Stomach (tissue), 9 donors: ENCODE results near the gene PTBP1. TPM values are rescaled to one million over a fixed set of nuclear protein-coding genes. Genes with fewer than 3 reads are reported as not detected.
A peak's percentile ranks its signal among the peaks of the same experiment; 100 is the strongest.
"Not testable (repeated sequence)": the region's sequence is repeated elsewhere in the genome, so short reads cannot be mapped to it uniquely, and the experiment has no call there.

Experiments
- DNase-seq, 2 donors: peaks; one replicate each; pipeline versions ENCODE4 v3.0.0 to v3.0.0-alpha.2; 2013 to 2019
- H3K27ac ChIP-seq, 5 donors: fragments of 200-600 bp in 4 of 5; sonication (generic) in 4 of 5; one replicate each; pipeline ENCODE4 v1.5.1; 2013 to 2019; ENCODE audit warnings: mild to moderate bottlenecking in 1 of 5, moderate library complexity in 1 of 5
- H3K27me3 ChIP-seq, 3 donors: fragments of 200-600 bp; sonication (generic); one replicate each; pipeline ENCODE4 v1.5.1; 2017 to 2019; ENCODE audit warnings: mixed run types in 1 of 3
- H3K36me3 ChIP-seq, 4 donors: fragments of 200-600 bp; sonication (generic); 1 replicate in 3 of 4; 2 replicates in 1 of 4; pipeline ENCODE4 v1.5.1; 2016 to 2019
- H3K4me1 ChIP-seq, 4 donors: fragments of 200-600 bp; sonication (generic); one replicate each; pipeline ENCODE4 v1.5.1; 2016 to 2019
- H3K4me3 ChIP-seq, 4 donors: fragments of 200-600 bp; sonication (generic) in 3 of 4; one replicate each; pipeline ENCODE4 v1.5.1; 2016 to 2019; ENCODE audit warnings: mild to moderate bottlenecking in 1 of 4
- H3K9me3 ChIP-seq, 4 donors: fragments of 200-600 bp; sonication (generic); one replicate each; pipeline ENCODE4 v1.5.1; 2016 to 2019
- CTCF ChIP-seq, 7 experiments: fragments of 450-650 bp in 4 of 7; fragments of 200-600 bp in 3 of 7; sonication (generic) in 3 of 7; IDR thresholded peaks; one replicate each; pipeline ENCODE4 v1.5.1; 2016 to 2019; ENCODE audit warnings: antibody characterized with exemption in 7 of 7, control low read depth in 2 of 7, mild to moderate bottlenecking in 1 of 7
- EP300 ChIP-seq: sonication (generic); formaldehyde crosslinking; IDR thresholded peaks from one replicate; pipeline ENCODE4 v1.6.1; 2017; ENCODE audit warnings: antibody characterized with exemption
- POLR2A ChIP-seq, 4 donors: fragments of 450-650 bp; IDR thresholded peaks; one replicate each; pipeline ENCODE4 v1.6.1; 2016; ENCODE audit warnings: antibody characterized with exemption in 4 of 4, control low read depth in 2 of 4, mild to moderate bottlenecking in 1 of 4, moderate library complexity in 1 of 4
- POLR2AphosphoS5 ChIP-seq, 3 donors: sonication (generic); formaldehyde crosslinking; IDR thresholded peaks; one replicate each; pipeline ENCODE4 v1.6.1; 2016; ENCODE audit warnings: antibody characterized with exemption in 3 of 3
- WGBS, 5 donors: extraction: QIAGEN DNeasy Blood & Tissue Kit in 3 of 5; methylation state at CpG; one replicate each; pipeline versions ENCODE4 v1.1.5 to v1.1.7; 2013 to 2018; 5-methylcytosine and 5-hydroxymethylcytosine counted together
- intact Hi-C: fragments of 100-400 bp; cut with DNase I; formaldehyde crosslinking; loops from one replicate; pipeline ENCODE4 v1.15.1; 2023; ENCODE audit warnings: low total_unique reads
- polyA plus RNA-seq, 3 donors: library from polyadenylated mRNA; stranded (reverse); fragments of 200-250 nt; gene quantifications; one replicate each; pipeline ENCODE4 v1.2.3, GENCODE V29; 2013
- total RNA-seq, 5 donors: library from RNA; depleted of rRNA; stranded (reverse); fragments of >200 nt; gene quantifications; one replicate each; pipeline versions ENCODE4 v1.1.0 to v1.2.3, GENCODE V29; 2014 to 2016
- donor health status: healthy with polysubstance abuse.
- donor health status: Bipolar disorder and iron deficiency.
- donor health status: healthy.

The PTBP1 gene
- total and polyA plus RNA-seq, 8 donors, result 74.8 to 539 (median 119) TPM

- DNase-seq, result no peak
- no peaks in the 10 kb centered on the region for H3K9me3 ChIP-seq
- 62 to 75% (median 66%) methylated on average over 8 to 55 of the region's 55 CpGs for WGBS, 5 donors
- TF ChIP-seq POLR2AphosphoS5 (IDR thresholded peaks at IDR 0.05) (no peak), CTCF (IDR thresholded peaks at IDR 0.05) (no peak), POLR2A (IDR thresholded peaks at IDR 0.05) (no peak)
- H3K27me3 ChIP-seq, result peaks cover 8 to 76% (median 35%) of the 10 kb centered on the region in 3 donors
- peak within 1 kb of the TSS; percentile 37 to 89 (median 77) for H3K27ac ChIP-seq
- intact Hi-C loops, result no loop called here
- H3K4me1 ChIP-seq, result peaks cover 13 to 39% (median 24%) of the 10 kb centered on the region in 4 donors
- H3K4me3 ChIP-seq, result peak within 1 kb of the TSS in 3 of 4 donors; percentile 6 to 16 (median 6)
- no peaks in the 10 kb centered on the region for H3K36me3 ChIP-seq
Observed at GRCh38 chr19:852136-853013, 55.1 kb downstream of the PTBP1 start, which contains the start of gene ELANE. Gene ELANE, plus strand, starts transcription at chr19:852303. Its CDS starts 26 bp downstream, at chr19:852329.

- H3K36me3 ChIP-seq, result no peaks in the 10 kb centered on the region
- TF ChIP-seq EP300 (no peak), CTCF (IDR thresholded peaks at IDR 0.05) (no peak), POLR2AphosphoS5 (IDR thresholded peaks at IDR 0.05) (no peak), POLR2A (IDR thresholded peaks at IDR 0.05) (no peak)
- H3K27me3 ChIP-seq, result peaks cover 8 to 72% (median 28%) of the 10 kb centered on the region in 3 donors
- DNase-seq, result no peak
- H3K4me3 ChIP-seq, result peak overlapping the region in 3 of 4 donors; percentile 6 to 16 (median 6)
- intact Hi-C loops, result no loop called here
- H3K9me3 ChIP-seq, result no peaks in the 10 kb centered on the region
- peaks cover 13 to 32% (median 24%) of the 10 kb centered on the region in 4 donors for H3K4me1 ChIP-seq
- WGBS, 5 donors, result 25 to 54% (median 36%) methylated on average over 10 to 65 of the region's 67 CpGs
- no peak overlapping the region for H3K27ac ChIP-seq
Observed at GRCh38 chr19:853014-853585, 55.8 kb downstream of the PTBP1 start.

- peaks cover 8 to 72% (median 27%) of the 10 kb centered on the region in 3 donors for H3K27me3 ChIP-seq
- H3K4me1 ChIP-seq, result peaks cover 13 to 27% (median 24%) of the 10 kb centered on the region in 4 donors
- WGBS, 5 donors, result 71 to 82% (median 76%) methylated on average over 8 to 12 of the region's 17 CpGs
- H3K27ac ChIP-seq, H3K36me3 ChIP-seq, DNase-seq, intact Hi-C loops, H3K9me3 ChIP-seq, H3K4me3 ChIP-seq: not testable (repeated sequence)
Observed at GRCh38 chr19:853614-854220, 56.5 kb downstream of the PTBP1 start.

- TF ChIP-seq POLR2AphosphoS5 (IDR thresholded peaks at IDR 0.05), result no peak
- no peak for TF ChIP-seq EP300
- no peak for TF ChIP-seq POLR2A (IDR thresholded peaks at IDR 0.05)
- TF ChIP-seq CTCF (IDR thresholded peaks at IDR 0.05), result no peak
- Histone ChIP-seq H3K4me1 (peaks cover 14 to 31% (median 27%) of the 10 kb centered on the region in 4 donors), H3K36me3 (no peaks in the 10 kb centered on the region), H3K27ac (no peak overlapping the region), H3K4me3 (no peak overlapping the region), H3K9me3 (no peaks in the 10 kb centered on the region), H3K27me3 (peaks cover 8 to 72% (median 34%) of the 10 kb centered on the region in 3 donors)
- no peak for DNase-seq
- intact Hi-C loops, result no loop called here
- 68 to 72% (median 70%) methylated on average over 6 of the region's 6 CpGs for WGBS, 5 donors
Observed at GRCh38 chr19:854549-854948, 57.3 kb downstream of the PTBP1 start.
